Cardiac muscle cell (in vitro differentiated cells and primary cell): ENCODE results near the gene ECHS1. TPM values are rescaled to one million over a fixed set of nuclear protein-coding genes. Genes with fewer than 3 reads are reported as not detected.
"Not testable (repeated sequence)": the region's sequence is repeated elsewhere in the genome, so short reads cannot be mapped to it uniquely, and the experiment has no call there.

Source experiments
- DNase-seq, 2 donors: peaks; one replicate each; pipeline versions ENCODE4 v3.0.0 to v3.0.0-alpha.2; 2010 to 2017; ENCODE audit warnings: low read depth in 1 of 2, low spot score in 1 of 2
- H3K27ac ChIP-seq: fragments of 200-600 bp; sonication (generic); 2 replicates; pipeline ENCODE4 v1.5.1; 2016
- H3K27me3 ChIP-seq: fragments of 200-600 bp; sonication (generic); 2 replicates; pipeline ENCODE4 v1.6.0; 2016; ENCODE audit warnings: control low read depth
- H3K36me3 ChIP-seq: fragments of 200-600 bp; sonication (generic); 2 replicates; pipeline ENCODE4 v1.5.1; 2016; ENCODE audit warnings: control low read depth
- H3K4me1 ChIP-seq: fragments of 200-600 bp; sonication (generic); 2 replicates; pipeline ENCODE4 v1.8.1; 2017; ENCODE audit warnings: low read depth, mild to moderate bottlenecking, mixed run types
- H3K4me3 ChIP-seq: fragments of 200-600 bp; sonication (generic); 2 replicates; pipeline ENCODE4 v1.5.1; 2016; ENCODE audit warnings: mild to moderate bottlenecking
- H3K9me3 ChIP-seq: fragments of 200-600 bp; sonication (generic); 2 replicates; pipeline ENCODE4 v1.5.1; 2017; ENCODE audit warnings: low read depth, mild to moderate bottlenecking, control low read depth
- CTCF ChIP-seq: IDR thresholded peaks from 2 replicates; pipeline ENCODE4 v1.5.1; 2012; ENCODE audit warnings: low read depth, mild to moderate bottlenecking, low read length
- polyA plus RNA-seq: library from polyadenylated mRNA; unstranded; fragments of >200 nt; fragmentation: Nextera tagmentation; extraction: Ambion mirVana; gene quantifications from 2 replicates; pipeline ENCODE4 v1.2.1, GENCODE V29; 2016
- total RNA-seq: library from RNA; depleted of rRNA; stranded (reverse); fragments of >200 nt; gene quantifications from 2 replicates; pipeline ENCODE4 v1.2.3, GENCODE V29; 2016

The ECHS1 gene
- total and polyA plus RNA-seq, 2 experiments from 2014 or later = 111 to 243 TPM

- TF ChIP-seq CTCF = no peak
- no peaks in the 10 kb centered on the region for H3K27me3 ChIP-seq
- H3K9me3 ChIP-seq = no peaks in the 10 kb centered on the region
- peaks cover 9% of the 10 kb centered on the region for H3K36me3 ChIP-seq
- no peak for DNase-seq
- peaks cover 8% of the 10 kb centered on the region for H3K4me1 ChIP-seq
- H3K4me3 ChIP-seq = no peak overlapping the region
- no peak overlapping the region for H3K27ac ChIP-seq
Observed at GRCh38 chr10:133391249-133391635, 18.1 kb upstream of the ECHS1 start.

GRCh38 chr10:133390597-133391248 lies 17.6 kb upstream of the ECHS1 start:
- peaks cover 8% of the 10 kb centered on the region for H3K4me1 ChIP-seq
- TF ChIP-seq CTCF = no peak
- peaks cover 4% of the 10 kb centered on the region for H3K36me3 ChIP-seq
- H3K27me3 ChIP-seq = no peaks in the 10 kb centered on the region
- H3K9me3 ChIP-seq = no peaks in the 10 kb centered on the region
- H3K4me3 ChIP-seq = no peak overlapping the region
- H3K27ac ChIP-seq = no peak overlapping the region
- no peak for DNase-seq

GRCh38 chr10:133388973-133389818 lies 16.0 kb upstream of the ECHS1 start:
- Histone ChIP-seq H3K4me1 (peaks cover 2% of the 10 kb centered on the region), H3K36me3 (peaks cover 4% of the 10 kb centered on the region), H3K27me3 (no peaks in the 10 kb centered on the region), H3K27ac (no peak overlapping the region), H3K4me3 (no peak overlapping the region), H3K9me3 (no peaks in the 10 kb centered on the region)
- no peak for DNase-seq
- TF ChIP-seq CTCF = no peak

GRCh38 chr10:133388236-133388972 lies 15.2 kb upstream of the ECHS1 start:
- Histone ChIP-seq H3K36me3 (peaks cover 4% of the 10 kb centered on the region), H3K27ac (no peak overlapping the region), H3K4me3 (no peak overlapping the region), H3K9me3 (no peaks in the 10 kb centered on the region), H3K4me1 (peaks cover under 1% of the 10 kb centered on the region), H3K27me3 (no peaks in the 10 kb centered on the region)
- DNase-seq = no peak
- no peak for TF ChIP-seq CTCF

- H3K27me3 ChIP-seq, H3K9me3 ChIP-seq, H3K4me1 ChIP-seq, H3K27ac ChIP-seq, H3K4me3 ChIP-seq, DNase-seq, H3K36me3 ChIP-seq: not testable (repeated sequence)
Observed at GRCh38 chr10:133386951-133387350, 13.8 kb upstream of the ECHS1 start.

GRCh38 chr10:133385214-133385613 lies 12.1 kb upstream of the ECHS1 start:
- no peaks in the 10 kb centered on the region for H3K9me3 ChIP-seq
- H3K4me1 ChIP-seq = no peaks in the 10 kb centered on the region
- peaks cover 4% of the 10 kb centered on the region for H3K36me3 ChIP-seq
- no peaks in the 10 kb centered on the region for H3K27me3 ChIP-seq
- TF ChIP-seq CTCF = no peak
- H3K27ac ChIP-seq = no peak overlapping the region
- no peak for DNase-seq
- H3K4me3 ChIP-seq = no peak overlapping the region
